Stimulated activated CD4-positive, alpha-beta T cell treated with anti-CD3 and anti-CD28 coated beads, Interleukin-4, amount 100 ng/mL, for 24 hours (primary cell): Measurements from ENCODE around the gene CD86.
"Not testable (repeated sequence)": the region's sequence is repeated elsewhere in the genome, so short reads cannot be mapped to it uniquely, and the experiment has no call there.

Experiments
- DNase-seq: peaks from one replicate; pipeline ENCODE4 v3.0.0-alpha.2; 2020

Gene CD86, protein sequence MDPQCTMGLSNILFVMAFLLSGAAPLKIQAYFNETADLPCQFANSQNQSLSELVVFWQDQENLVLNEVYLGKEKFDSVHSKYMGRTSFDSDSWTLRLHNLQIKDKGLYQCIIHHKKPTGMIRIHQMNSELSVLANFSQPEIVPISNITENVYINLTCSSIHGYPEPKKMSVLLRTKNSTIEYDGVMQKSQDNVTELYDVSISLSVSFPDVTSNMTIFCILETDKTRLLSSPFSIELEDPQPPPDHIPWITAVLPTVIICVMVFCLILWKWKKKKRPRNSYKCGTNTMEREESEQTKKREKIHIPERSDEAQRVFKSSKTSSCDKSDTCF

DNA sequence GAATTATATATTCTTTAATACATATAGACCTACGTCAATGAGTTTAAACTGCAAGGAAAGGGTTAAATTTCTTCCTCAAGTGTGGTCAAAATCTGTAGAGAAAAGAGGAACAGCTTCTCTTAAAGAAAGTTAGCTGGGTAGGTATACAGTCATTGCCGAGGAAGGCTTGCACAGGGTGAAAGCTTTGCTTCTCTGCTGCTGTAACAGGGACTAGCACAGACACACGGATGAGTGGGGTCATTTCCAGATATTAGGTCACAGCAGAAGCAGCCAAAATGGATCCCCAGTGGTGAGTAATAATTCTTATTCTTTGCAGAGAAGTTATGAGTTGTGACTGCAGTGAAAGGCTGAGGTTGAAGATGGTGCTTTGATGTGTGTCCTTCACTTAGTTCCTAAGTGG, at the start of gene CD86:
CD86 (plus strand) TSS at position 148 of the 400 bp plus-strand sequence; CDS start at position 276, 128 bp downstream.
- DNase-seq: no peak

DNA sequence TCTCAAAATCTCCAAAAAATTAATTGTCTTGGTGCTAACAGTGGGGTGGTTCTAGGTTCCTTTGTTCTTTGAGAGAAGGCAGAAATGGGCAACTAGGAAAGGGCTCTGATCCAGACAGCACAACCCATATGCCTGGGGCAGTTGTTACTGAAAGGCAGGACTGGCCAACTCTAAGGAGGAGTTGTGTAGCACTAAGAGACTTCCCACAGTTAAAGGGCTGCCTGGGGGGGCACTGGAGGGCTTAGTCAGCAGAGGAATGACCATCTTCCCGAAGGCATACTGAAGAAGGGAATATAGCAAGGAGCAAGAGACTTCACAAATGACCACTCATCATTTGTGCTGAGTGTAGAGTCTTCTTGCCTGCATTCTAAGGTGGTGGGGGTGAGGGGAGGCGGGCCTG, 48.9 kb upstream of the CD86 start:
- no peak for DNase-seq

DNA sequence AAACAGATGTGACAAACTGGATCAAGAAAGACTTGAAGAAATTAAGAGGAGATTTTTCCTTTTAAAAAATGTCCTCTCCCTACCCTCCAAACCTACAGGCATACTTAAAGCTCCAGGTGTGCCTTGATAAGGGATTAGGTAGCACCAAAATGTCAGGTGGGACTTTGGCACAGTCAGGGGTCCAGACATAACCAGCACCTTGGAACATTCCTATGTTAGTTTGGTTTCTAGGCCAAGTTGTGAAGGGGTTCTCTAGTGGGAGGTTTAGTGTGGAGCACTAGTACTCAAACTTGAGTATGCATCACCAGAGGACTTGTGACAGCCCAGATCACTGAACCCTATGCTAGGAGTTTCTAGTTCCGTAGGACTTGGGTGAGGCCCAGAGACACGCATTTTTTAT, 47.0 kb upstream of the CD86 start:
- DNase-seq: no peak

DNA sequence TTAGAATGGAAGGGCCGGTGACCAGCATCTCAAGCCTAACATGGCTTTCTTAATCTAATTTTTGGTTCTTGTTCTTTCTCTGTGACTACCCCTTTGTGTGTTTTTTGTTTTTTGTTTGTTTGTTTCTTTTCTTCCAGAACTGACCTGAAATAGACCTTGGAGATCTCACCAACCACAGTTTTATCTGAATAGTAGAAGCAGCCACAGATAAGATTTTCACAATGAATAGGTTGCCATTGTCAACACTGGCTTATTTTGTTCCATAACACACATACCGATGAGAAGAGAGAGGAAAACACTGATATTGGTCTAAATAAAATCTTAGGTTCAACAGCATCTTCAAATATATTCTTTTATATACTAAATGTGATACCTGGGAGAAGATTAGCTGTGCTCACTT, 44.7 kb upstream of the CD86 start:
- DNase-seq: no peak

DNA sequence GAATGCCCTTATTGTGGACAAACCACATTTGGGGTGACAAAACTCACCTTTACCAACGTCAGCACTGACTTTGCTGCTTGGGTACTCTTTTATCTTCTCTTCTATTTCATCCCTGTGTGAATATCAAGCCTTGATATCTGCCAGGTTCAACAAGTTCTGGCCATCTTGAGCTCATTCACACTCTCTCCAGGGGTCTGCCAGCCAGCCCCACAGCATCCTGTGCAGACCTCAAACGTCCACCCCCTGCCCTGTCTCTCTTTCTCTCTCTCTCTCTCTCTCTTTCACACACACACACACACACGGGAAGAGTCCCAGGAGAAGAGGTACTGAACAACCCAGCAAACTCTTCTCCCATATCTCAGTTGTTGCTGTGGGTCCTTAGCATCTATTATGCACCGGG, 43.8 kb upstream of the CD86 start:
- DNase-seq: no peak

DNA sequence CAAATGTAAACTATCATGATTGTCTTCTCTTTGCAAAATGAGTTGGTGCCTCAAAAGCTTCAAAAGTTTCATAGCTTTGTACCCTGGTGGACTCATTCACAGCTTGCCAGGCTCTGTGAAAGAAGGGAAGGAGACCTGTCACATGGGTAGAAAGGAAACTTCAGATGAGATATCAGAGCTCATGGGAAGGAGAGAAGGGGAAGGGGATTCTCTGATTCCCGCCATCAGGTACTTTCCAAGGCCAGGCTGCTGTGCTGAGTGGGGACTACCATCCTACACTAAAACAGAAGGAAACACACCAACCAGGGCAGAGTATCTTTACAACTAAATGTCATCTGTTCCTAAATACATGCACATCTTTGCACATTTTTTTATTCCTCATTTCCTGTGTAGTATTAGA, 42.3 kb upstream of the CD86 start:
- no peak for DNase-seq

DNA sequence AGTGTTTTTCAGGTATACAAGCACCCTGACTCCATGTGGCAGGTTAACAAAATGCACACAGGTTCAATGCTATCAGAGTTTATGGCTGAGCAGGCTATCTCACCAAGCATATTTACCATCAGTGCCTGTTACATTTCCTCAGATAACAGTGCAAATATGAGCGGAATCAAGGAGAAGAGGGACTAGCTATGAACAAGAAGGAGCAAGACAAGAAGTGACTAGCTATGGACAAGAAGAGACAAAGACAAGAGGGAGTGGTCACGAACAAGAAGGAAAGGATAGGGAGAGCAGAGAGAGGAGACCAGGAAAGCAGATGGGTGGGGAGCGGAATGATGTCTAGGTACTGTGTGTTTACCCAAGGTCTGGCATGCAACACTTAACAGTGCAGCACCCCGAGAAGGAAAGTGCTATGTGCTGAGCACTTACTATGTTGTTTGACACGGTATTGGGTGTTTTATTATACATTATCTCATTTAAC, 41.7 kb upstream of the CD86 start:
- DNase-seq: no peak

DNA sequence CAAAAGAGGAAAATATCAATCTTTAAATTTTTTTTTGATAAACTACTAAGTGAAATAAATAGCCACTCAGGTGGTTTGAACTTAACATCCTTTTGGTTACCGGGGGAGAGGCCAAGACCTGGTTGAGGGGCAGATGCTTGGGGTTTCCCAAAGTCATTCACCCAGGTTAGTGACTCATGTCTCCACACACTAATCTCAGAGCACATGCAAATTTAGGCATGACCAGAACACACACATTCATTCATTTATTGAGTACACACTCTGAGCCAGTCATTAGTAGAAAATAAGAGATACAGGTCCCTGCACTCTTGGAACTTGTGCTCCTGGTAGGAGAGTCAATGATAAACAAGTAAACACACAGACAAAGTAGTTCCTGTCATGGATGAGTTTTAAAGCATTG, 40.4 kb upstream of the CD86 start:
- peak; percentile 12 for DNase-seq

DNA sequence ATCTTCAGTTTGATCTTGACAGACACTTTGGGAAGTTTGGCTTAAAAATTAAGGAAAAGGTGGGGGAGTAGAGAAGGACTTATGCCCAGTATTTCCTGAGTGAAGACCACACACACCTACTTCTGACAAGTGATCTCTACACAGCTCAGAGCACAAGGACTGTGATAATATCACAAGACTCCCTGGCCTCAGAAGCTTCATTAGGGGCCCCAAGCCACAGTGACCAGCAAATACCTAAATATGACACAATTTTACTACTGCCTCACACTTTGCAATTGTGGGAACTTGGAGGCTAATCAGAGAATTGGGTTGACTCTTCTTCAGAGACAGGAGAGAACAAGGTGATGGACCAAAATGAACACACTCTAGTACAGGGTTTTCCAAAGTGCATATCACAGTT, 35.7 kb upstream of the CD86 start:
- DNase-seq: no peak

DNA sequence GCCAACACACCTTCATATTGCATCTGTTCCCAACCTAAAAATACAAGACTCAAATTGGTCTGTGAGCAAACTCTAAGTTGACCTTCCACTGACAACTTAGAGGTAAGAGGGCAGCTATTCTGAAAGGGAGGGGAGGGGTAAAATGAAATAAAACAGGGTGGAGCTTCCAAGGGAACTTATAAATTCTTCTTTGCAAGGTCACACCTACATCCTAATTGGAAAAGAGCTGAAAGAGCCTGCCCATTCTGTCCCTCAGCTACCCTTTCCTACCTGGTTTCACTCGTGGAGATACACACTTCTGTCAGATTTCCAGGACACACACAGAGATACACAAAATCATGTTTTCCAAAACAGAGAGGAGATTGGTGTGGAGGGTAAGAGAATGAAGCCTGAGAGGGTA, 34.1 kb upstream of the CD86 start:
- DNase-seq: no peak

DNA sequence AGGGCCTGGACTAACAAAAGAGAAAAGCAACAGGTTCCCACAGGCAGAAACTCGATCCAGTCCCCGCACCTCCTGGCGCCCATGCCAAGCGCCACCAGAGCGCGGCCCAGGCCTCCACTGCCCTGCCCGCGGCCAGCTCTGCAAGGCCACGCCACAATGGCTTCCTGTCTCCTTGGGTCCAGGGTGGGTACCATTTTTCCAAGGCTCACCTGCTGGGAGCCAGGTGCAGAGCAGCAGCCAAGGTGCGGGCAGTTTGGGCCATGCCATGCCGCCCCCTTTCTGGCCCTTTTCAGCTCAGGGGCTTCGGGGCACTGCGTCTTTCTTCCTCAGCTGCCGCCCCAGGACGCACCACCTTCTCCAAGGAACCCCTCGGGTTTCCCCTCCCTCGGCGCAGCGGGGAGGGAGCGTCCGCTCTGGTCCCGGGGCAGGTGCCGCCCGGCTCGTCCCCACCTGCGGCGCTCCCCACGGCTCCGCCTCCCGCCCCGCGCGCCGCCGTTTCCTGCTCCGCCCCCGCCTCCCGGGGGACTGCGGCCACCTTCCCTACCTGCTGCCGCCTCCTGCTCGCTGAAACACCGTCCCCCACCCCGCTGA, 33.3 kb upstream of the CD86 start, which contains the start of gene ILDR1:
ILDR1 (minus strand) TSS at position 437 of the 591 bp plus-strand sequence; CDS start at position 267, 170 bp downstream.
- DNase-seq: no peak

DNA sequence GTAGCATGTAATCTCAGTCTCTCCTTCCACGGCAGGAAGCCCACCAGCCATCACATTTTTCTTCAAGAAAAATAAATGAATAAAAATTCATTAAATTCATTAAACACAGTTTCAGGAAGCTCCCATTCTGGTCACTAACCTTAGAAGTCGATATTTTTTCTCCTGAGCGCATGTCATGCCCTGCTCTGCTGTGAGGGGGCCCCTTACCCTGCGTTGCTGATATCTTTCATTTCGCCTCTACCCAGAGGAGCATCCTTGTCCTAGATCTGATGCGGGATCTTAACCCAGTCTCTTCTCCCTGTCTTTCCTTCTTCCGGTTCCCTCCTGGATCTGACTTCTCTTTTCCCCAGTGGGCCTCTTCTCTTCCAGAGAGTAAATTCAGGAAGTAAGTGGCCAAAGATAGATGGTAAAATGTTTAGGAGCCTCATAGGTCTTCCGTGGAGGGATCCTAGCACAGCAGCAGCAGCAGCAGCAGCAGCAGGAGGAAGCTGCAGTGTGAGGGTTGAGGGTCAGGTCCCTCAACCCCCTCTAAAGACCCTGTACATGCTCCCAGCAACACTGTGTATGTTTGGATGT, 31.7 kb upstream of the CD86 start:
- DNase-seq: no peak

DNA sequence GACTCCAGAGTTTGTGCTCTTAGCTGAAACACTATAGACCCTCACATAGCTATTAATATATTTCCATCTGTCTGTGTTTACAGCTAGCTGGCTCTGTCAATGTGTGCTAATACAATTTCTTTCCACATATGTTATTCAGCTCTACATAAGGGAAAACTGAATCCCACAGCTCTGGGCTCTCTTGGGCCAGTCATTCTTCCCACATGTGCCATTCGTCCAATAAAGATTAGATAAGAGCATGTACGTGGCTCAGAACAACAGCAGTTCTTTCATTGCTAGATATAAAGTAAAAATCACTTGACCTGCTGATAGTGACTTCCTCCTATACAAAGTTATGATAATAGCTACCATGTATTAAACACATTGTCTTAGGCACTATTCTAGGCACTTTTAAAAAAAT, 30.4 kb upstream of the CD86 start:
- DNase-seq: no peak

DNA sequence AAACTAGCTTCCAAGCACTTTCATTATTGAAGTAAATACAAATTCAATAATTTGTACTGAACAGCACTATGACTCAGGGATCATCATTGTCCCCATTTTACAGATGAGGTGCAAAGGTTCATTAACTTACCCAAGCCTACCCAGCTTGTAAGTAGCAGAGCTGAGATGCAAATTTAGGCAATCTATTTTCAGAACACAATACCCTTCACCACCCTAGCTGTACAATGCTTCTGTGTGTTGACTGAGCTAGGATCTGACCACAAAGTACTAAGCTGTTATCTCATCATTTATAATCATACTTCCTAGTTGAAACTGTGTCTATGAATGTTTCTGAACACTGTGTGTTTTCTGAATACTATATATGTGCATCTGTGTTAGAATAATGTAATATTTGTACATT, 29.9 kb upstream of the CD86 start:
- no peak for DNase-seq

DNA sequence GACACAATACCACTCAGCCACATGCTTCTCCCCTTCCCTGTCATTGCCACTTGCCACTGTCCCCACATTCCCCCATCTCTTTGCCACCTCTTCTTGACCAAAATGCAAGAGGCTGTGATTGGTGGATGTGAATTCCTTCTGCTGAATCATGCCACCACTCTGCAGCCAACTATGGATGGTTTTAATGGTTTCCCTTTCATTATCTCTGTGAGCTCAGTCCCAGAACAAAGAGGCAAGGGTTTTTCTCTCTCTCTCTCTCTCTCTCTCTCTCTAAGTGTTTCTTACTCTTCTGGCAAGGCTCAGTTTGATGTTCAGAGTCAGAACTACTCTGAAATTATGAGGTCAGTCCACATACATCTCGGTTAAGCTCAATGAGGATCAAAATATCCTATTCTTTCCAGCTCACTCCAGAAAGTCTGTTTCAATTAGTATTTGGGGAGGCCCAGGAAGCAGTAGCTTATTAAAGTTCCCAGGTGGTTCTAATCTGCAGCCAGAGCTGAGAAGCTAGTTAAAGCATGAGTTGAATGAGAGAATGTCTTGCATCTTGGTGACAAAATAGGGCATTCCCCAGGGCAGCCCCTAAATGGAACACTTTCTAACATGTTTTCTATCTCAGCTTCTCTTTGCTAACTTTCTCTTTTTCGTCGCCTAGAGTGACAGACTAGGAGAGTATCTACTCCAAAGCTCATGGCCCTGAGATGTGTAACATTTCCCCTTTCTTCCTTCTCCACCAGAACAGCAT, 24.6 kb upstream of the CD86 start:
- DNase-seq: no peak

DNA sequence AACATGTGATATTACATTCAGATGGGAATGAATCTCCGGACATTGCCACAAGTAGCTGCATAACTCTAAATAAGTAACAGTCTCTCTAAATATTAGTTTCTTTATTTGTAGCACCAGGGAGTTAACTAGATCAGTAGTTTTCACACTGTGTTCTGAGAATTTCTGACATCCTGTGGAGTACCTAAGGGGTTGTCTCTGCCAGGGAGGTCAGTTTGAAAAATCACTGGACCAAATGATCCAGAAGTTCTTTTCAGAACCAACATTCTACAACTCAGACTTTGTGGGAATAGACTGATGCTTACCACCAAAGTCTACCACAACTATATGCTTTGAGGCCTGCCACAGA, 24.1 kb upstream of the CD86 start:
- DNase-seq: no peak

DNA sequence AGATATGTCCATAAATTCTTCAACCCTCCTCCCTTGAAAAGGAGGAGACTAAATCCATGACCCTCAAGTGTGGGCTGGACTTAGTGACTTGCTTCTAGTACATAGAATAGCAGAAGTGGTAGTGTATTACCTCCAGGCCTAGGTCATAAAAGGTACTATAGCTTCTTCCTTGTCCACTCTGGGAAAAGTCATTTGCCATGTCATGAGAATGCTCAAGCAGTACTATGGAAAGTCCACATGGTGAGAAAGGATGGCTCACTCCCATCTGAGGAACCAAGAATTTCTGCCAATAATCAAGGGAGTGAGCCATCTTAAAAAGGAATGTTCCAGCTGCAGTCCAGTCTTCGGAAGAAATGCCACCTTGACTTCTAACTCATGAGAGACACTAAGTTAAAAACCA, 22.6 kb upstream of the CD86 start:
- no peak for DNase-seq

DNA sequence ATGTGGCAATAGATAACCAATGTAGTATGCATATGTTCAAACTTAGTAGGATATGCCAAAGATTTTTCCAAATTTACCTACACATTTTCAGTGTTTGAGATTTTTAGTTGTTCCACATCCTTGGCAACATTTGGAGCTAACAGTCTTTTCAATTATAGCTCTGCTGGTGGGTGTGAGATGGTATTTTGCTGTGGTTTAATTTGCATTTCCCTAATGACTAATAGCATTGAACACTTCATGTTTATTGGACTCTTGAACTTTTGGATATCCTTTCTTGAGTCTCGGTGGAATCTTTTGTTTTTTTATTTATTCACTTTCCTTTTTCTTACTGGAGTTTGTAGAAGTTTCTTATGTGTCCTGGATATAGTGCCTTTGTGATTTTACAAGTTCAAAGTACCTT, 22.1 kb upstream of the CD86 start:
- DNase-seq: no peak

DNA sequence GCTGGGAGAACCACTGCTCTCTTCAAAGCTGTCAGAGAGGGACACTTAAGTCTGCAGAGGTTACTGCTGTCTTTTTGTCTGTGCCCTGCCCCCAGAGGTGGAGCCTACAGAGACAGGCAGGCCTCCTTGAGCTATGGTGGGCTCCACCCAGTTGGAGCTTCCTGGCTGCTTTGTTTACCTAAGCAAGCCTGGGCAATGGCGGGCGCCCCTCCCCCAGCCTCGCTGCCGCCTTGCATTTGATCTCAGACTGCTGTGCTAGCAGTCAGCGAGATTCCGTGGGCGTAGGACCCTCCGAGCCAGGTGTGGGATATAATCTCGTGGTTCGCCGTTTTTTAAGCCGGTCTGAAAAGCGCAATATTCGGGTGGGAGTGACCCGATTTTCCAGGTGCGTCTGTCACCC, 7.9 kb upstream of the CD86 start:
- not testable (repeated sequence) for DNase-seq

DNA sequence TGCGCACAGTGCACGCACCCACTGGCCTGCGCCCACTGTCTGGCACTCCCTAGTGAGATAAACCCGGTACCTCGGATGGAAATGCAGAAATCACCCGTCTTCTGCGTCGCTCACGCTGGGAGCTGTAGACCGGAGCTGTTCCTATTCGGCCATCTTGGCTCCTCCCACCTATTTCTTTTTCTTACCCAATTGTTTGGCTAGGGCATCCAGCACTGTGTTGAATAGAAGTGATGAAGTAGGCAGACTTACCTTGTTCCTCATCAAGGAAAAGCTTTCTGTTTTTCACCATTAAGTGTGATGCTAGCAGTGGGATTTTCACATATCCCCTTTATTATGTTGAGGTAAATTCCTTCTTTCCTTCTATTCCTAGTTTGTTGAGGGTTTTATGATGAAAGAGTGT, 7.4 kb upstream of the CD86 start:
- not testable (repeated sequence) for DNase-seq

DNA sequence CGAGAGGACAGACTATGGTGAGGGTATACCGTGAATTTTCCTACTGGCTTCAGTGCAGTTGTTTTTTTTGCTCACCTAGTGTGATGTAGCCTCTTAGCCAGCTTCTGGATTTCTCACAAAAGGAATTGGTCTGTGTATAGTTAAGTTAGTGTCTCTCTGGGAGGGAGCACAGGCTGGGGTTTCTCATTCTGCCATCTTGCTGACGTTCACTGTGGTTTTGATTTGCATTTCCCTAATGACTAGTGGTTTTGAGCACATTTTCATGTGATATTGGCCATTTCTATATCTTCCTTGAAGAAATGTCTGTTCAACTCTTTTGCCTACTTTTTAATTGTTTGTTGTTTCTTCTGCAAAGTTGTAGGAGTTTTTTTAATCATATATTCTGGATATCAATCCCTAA, 2.2 kb upstream of the CD86 start:
- DNase-seq: no peak

DNA sequence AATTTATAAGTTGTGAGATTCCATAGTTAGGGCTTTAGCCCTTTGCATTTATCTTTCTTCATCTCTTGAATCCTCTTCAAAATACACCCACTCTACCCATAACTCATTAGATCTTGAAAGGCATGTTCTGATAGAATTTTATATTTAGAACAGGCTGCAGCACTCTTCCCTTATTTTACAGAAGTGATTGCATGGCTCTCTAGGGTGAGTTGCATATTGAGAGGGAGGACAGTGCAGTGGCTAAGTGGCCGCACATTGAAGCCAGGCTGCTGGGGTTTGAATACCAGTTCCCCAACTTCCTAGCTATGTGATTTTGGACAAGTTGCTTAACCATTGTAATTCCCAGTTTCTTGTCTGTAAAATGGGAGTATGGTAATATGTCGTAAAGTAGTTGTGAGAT, 2.5 kb downstream of the CD86 start:
- no peak for DNase-seq

DNA sequence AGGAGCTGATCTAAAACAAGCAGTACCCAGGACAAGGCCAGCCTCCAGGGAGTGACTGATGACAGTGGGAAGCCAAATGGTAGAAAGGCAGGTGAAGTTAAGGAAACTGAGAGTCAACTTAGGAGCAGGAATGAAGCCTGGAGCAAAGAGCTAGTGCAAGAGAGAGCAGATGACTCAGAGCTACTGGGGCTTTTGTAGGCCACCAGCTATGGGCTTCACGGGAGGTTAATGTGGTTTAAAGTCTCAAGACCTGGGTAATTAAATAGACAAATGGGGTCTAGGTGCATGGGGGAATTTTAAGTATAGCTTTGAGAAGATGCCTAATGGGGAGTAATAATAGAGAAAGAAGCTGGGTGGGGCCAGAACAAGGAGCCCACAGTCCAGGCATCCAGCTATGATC, 3.1 kb downstream of the CD86 start:
- no peak for DNase-seq
